H9 (cell line): ENCODE data around the gene CNNM2. TPM values are rescaled to one million over a fixed set of nuclear protein-coding genes. Genes with fewer than 3 reads are reported as not detected.

Experiments used
- DNase-seq: peaks from one replicate; pipeline ENCODE4 v3.0.0-alpha.2; 2017
- H2AFZ ChIP-seq: one replicate; pipeline ENCODE4 v1.6.1; 2013; ENCODE audit warnings: mild to moderate bottlenecking, low read length, control low read depth, moderate library complexity
- H2AK5ac ChIP-seq: 2 replicates; pipeline ENCODE4 v1.6.1; 2013; ENCODE audit warnings: low read length, control low read depth, mixed read lengths; ENCODE audit not compliant: insufficient read length
- H2BK120ac ChIP-seq: one replicate; pipeline ENCODE4 v1.6.1; 2013; ENCODE audit warnings: low read depth, mild to moderate bottlenecking, low read length, control low read depth, inconsistent platforms; ENCODE audit not compliant: poor library complexity, severe bottlenecking
- H2BK12ac ChIP-seq: 2 replicates; pipeline ENCODE4 v1.6.1; 2013; ENCODE audit warnings: low read length, control low read depth, mixed read lengths, low read depth; ENCODE audit not compliant: insufficient read length
- H2BK15ac ChIP-seq: 2 replicates; pipeline ENCODE4 v1.6.1; 2013; ENCODE audit warnings: low read depth, low read length, control low read depth
- H2BK20ac ChIP-seq: one replicate; pipeline ENCODE4 v1.6.1; 2013; ENCODE audit warnings: low read depth, mild to moderate bottlenecking, low read length, control low read depth, inconsistent platforms; ENCODE audit not compliant: poor library complexity, severe bottlenecking
- H2BK5ac ChIP-seq: 2 replicates; pipeline ENCODE4 v1.6.1; 2013; ENCODE audit warnings: low read length, control low read depth, mixed read lengths; ENCODE audit not compliant: insufficient read length
- H3K14ac ChIP-seq: 2 replicates; pipeline ENCODE4 v1.6.1; 2013; ENCODE audit warnings: low read length, control low read depth; ENCODE audit not compliant: insufficient read depth
- H3K18ac ChIP-seq: 2 replicates; pipeline ENCODE4 v1.6.1; 2013; ENCODE audit warnings: low read depth, mild to moderate bottlenecking, mixed read lengths, low read length, control low read depth; ENCODE audit not compliant: insufficient read length
- H3K23ac ChIP-seq: 2 replicates; pipeline ENCODE4 v1.6.1; 2013; ENCODE audit warnings: low read length, control low read depth, mixed read lengths, low read depth; ENCODE audit not compliant: insufficient read length
- H3K23me2 ChIP-seq: 2 replicates; pipeline ENCODE4 v1.6.1; 2013; ENCODE audit warnings: low read depth, mild to moderate bottlenecking, mixed read lengths, low read length, control low read depth; ENCODE audit not compliant: insufficient read length, poor library complexity, severe bottlenecking
- H3K27ac ChIP-seq: 2 replicates; pipeline ENCODE4 v1.5.1; 2013; ENCODE audit warnings: low read length, control low read depth, mixed read lengths, low read depth; ENCODE audit not compliant: insufficient read length
- H3K27me3 ChIP-seq: 2 replicates; pipeline ENCODE4 v1.6.1; 2013; ENCODE audit warnings: low read length, control low read depth, inconsistent platforms; ENCODE audit not compliant: insufficient read depth
- H3K4ac ChIP-seq: 2 replicates; pipeline ENCODE4 v1.6.1; 2013; ENCODE audit warnings: low read depth, mild to moderate bottlenecking, control low read depth, inconsistent platforms, low read length, moderate library complexity
- H3K4me1 ChIP-seq: 2 replicates; pipeline ENCODE4 v1.6.1; 2013; ENCODE audit warnings: low read length, control low read depth, inconsistent platforms; ENCODE audit not compliant: insufficient read depth
- H3K4me2 ChIP-seq: 2 replicates; pipeline ENCODE4 v1.6.1; 2013; ENCODE audit warnings: low read length, control low read depth, mixed read lengths; ENCODE audit not compliant: insufficient read length, insufficient read depth
- H3K56ac ChIP-seq: 2 replicates; pipeline ENCODE4 v1.6.1; 2013; ENCODE audit warnings: low read depth, mild to moderate bottlenecking, mixed read lengths, low read length, control low read depth; ENCODE audit not compliant: insufficient read length
- H3K79me1 ChIP-seq: 2 replicates; pipeline ENCODE4 v1.6.1; 2013; ENCODE audit warnings: low read depth, mild to moderate bottlenecking, moderate library complexity, low read length, control low read depth, inconsistent platforms; ENCODE audit not compliant: insufficient read depth, poor library complexity, severe bottlenecking
- H3K79me2 ChIP-seq: 2 replicates; pipeline ENCODE4 v1.6.1; 2013; ENCODE audit warnings: low read length, control low read depth, inconsistent platforms; ENCODE audit not compliant: insufficient read depth
- H3K9ac ChIP-seq: 2 replicates; pipeline ENCODE4 v1.6.1; 2013; ENCODE audit warnings: low read length, control low read depth, mixed read lengths; ENCODE audit not compliant: insufficient read length; ENCODE audit errors: extremely low read depth
- H3K9me3 ChIP-seq: one replicate; pipeline ENCODE4 v1.6.1; 2013; ENCODE audit warnings: low read depth, low read length, inconsistent platforms; ENCODE audit not compliant: control insufficient read depth
- H3T11ph ChIP-seq: one replicate; pipeline ENCODE4 v1.6.1; 2013; ENCODE audit warnings: mild to moderate bottlenecking, low read length, control low read depth, inconsistent platforms
- H4K20me1 ChIP-seq: one replicate; pipeline ENCODE4 v1.6.1; 2013; ENCODE audit not compliant: control insufficient read depth, insufficient read length, insufficient read depth
- H4K5ac ChIP-seq: 2 replicates; pipeline ENCODE4 v1.6.1; 2013; ENCODE audit warnings: low read depth, mild to moderate bottlenecking, mixed read lengths, low read length, control low read depth; ENCODE audit not compliant: insufficient read length
- H4K8ac ChIP-seq: replicated peaks from 2 replicates; pipeline ENCODE4 v1.6.1; 2013; ENCODE audit warnings: low read length, control low read depth, mixed read lengths, low read depth; ENCODE audit not compliant: insufficient read length
- H4K91ac ChIP-seq: 2 replicates; pipeline ENCODE4 v1.6.1; 2013; ENCODE audit warnings: low read depth, mild to moderate bottlenecking, moderate library complexity, mixed read lengths, low read length, control low read depth; ENCODE audit not compliant: insufficient read length
- H3K27ac Mint-ChIP-seq, 3 experiments: 2 replicates in 2 of 3; 3 replicates in 1 of 3; pipeline ENCODE4 v1.8.0; 2020 to 2021; ENCODE audit warnings: mixed read lengths in 3 of 3, mild to moderate bottlenecking in 1 of 3, moderate library complexity in 1 of 3
- H3K27me3 Mint-ChIP-seq: 2 replicates; pipeline ENCODE4 v1.8.0; 2021; ENCODE audit warnings: low read depth, mild to moderate bottlenecking, moderate library complexity, mixed read lengths
- H3K36me3 Mint-ChIP-seq, 3 experiments: 2 replicates in 2 of 3; 3 replicates in 1 of 3; pipeline ENCODE4 v1.8.0; 2020 to 2021; ENCODE audit warnings: low read depth in 3 of 3, mixed read lengths in 3 of 3; ENCODE audit not compliant: insufficient read depth in 1 of 3
- H3K4me1 Mint-ChIP-seq, 2 experiments: 2 replicates each; pipeline ENCODE4 v1.8.0; 2020; ENCODE audit warnings: mixed read lengths in 2 of 2
- H3K4me3 Mint-ChIP-seq, 2 experiments: 2 replicates in 1 of 2; 3 replicates in 1 of 2; pipeline ENCODE4 v1.8.0; 2020 to 2021; ENCODE audit warnings: mild to moderate bottlenecking in 2 of 2, mixed read lengths in 2 of 2, moderate library complexity in 1 of 2
- H3K9me3 Mint-ChIP-seq, 2 experiments: 2 replicates in 1 of 2; 3 replicates in 1 of 2; pipeline ENCODE4 v1.8.0; 2020; ENCODE audit warnings: mild to moderate bottlenecking in 2 of 2, mixed read lengths in 2 of 2, moderate library complexity in 1 of 2
- WGBS: extraction: QIAGEN DNeasy Blood & Tissue Kit; methylation state at CpG from one replicate; pipeline ENCODE4 v1.1.7; 2013; ENCODE audit warnings: missing lambda C conversion rate, low lambda C conversion rate, mixed read lengths; ENCODE audit not compliant: insufficient read length; ENCODE audit errors: extremely low coverage; 5-methylcytosine and 5-hydroxymethylcytosine counted together
- total RNA-seq: library from RNA; stranded (reverse); gene quantifications from 2 replicates; pipeline ENCODE4 v1.2.1, GENCODE V29; 2021
- TF ChIP-seq, protein P1 (sequence below): fragments of 200-600 bp; sonication (generic); conservative IDR thresholded peaks from 3 replicates; pipeline ENCODE4 v1.8.0; 2021; ENCODE audit warnings: antibody characterized with exemption, mild to moderate bottlenecking

The CNNM2 gene
- total RNA-seq, 1 experiment from 2014 or later = 17.5 TPM

GRCh38 chr10:102878629-102879028 lies 39.5 kb upstream of the CNNM2 start:
- H3K18ac ChIP-seq = no peak overlapping the region
- no peak overlapping the region for H3K56ac ChIP-seq
- no peak overlapping the region for H2BK12ac ChIP-seq
- H3K4me1 ChIP-seq = no peaks in the 10 kb centered on the region
- no peak overlapping the region for H3K4ac ChIP-seq
- no peaks in the 10 kb centered on the region for H3K23me2 ChIP-seq
- H3K79me1 ChIP-seq = no peaks in the 10 kb centered on the region
- H3K27me3 ChIP-seq = no peaks in the 10 kb centered on the region
- no peak overlapping the region for H3K9ac ChIP-seq
- no peak overlapping the region for H2BK5ac ChIP-seq
- no peak overlapping the region for H2BK20ac ChIP-seq
- no peaks in the 10 kb centered on the region for H3K9me3 ChIP-seq
- no peaks in the 10 kb centered on the region for H4K20me1 ChIP-seq
- H3K23ac ChIP-seq = no peak overlapping the region
- Mint-ChIP-seq H3K27ac (peak overlapping the region in 1 of 3 experiments; percentile 8; a peak in 1 of 7 replicates), H3K4me3 (no peak overlapping the region), H3K27me3 (no peaks in the 10 kb centered on the region), H3K36me3 (peaks cover 3 to 16% (median 16%) of the 10 kb centered on the region in 3 experiments; a peak in 6 of 7 replicates), H3K4me1 (no peaks in the 10 kb centered on the region), H3K9me3 (no peaks in the 10 kb centered on the region)
- no peak overlapping the region for H2BK15ac ChIP-seq
- H3K14ac ChIP-seq = no peak overlapping the region
- H2AFZ ChIP-seq = no peak overlapping the region
- no peaks in the 10 kb centered on the region for H3K79me2 ChIP-seq
- no peak overlapping the region for H3K27ac ChIP-seq
- no peak for DNase-seq
- H4K91ac ChIP-seq = no peak overlapping the region
- H3K4me2 ChIP-seq = no peak overlapping the region
- TF ChIP-seq, protein P1, sequence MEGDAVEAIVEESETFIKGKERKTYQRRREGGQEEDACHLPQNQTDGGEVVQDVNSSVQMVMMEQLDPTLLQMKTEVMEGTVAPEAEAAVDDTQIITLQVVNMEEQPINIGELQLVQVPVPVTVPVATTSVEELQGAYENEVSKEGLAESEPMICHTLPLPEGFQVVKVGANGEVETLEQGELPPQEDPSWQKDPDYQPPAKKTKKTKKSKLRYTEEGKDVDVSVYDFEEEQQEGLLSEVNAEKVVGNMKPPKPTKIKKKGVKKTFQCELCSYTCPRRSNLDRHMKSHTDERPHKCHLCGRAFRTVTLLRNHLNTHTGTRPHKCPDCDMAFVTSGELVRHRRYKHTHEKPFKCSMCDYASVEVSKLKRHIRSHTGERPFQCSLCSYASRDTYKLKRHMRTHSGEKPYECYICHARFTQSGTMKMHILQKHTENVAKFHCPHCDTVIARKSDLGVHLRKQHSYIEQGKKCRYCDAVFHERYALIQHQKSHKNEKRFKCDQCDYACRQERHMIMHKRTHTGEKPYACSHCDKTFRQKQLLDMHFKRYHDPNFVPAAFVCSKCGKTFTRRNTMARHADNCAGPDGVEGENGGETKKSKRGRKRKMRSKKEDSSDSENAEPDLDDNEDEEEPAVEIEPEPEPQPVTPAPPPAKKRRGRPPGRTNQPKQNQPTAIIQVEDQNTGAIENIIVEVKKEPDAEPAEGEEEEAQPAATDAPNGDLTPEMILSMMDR = no peak
- no peak overlapping the region for H2BK120ac ChIP-seq
- no peak overlapping the region for H2AK5ac ChIP-seq
- H4K5ac ChIP-seq = no peak overlapping the region
- H4K8ac ChIP-seq = no peak overlapping the region
- WGBS = no CpG with 5 or more reads among the region's 4 CpGs
- no peak overlapping the region for H3T11ph ChIP-seq
